Measurements from ENCODE around the gene MT3.
A peak's percentile ranks its signal among the peaks of the same experiment; 100 is the strongest.
"Not testable (repeated sequence)": the region's sequence is repeated elsewhere in the genome, so short reads cannot be mapped to it uniquely, and the experiment has no call there.

The MT3 gene

DNA sequence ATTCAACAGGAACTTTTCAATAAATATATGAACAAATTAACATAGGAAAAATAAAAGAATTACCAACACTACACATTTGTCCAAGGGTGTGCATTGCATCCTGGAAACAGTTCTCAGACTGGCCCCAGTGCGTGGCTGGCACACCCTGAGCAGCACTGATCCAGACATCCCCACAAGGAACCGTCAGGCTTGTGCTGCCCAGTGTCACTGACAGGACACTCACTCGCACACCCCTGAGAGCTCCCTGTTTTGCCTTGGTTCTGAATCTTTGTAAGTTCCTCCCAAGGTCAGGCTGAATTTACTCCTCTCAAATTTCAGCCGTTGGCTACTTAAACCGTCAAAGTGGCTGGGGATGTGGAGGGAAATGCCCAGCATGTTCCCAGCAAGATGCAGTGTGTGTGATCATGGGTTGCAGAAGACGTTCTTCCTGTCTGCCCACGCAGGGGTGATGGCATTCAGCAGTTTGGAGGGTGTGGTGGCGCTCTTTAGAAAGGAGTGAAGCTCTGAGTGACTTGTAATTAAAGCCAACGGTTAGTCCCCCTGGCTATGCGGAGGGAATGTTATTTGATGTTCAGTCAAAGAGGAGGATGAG is 20.8 kb downstream of the MT3 start:
- DNase-seq: peak; percentile 56

DNA sequence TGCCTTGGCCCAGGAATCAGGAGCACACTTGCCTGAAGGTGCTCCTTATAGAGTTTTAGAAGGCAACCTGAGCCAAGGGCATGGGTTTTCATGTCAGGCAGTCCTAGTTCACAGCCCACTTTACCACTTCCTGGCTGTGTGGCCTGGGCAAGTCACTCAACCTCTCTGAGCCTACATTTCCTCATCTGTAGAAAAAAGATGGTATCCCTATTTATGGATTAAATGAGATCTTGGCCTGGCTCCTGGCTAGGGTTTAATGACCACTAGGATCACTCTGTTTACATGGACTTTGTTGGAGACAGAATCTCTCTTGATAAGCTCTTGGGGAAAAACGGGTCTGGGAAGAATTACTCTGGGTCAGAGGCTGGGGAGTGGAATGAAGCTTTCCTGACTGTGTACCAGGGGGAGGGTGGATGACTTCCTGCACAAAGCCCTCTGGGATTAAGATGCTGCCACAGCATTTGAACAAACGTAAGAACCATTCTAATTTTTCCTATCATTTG is 21.3 kb downstream of the MT3 start:
- no peak for DNase-seq

DNA sequence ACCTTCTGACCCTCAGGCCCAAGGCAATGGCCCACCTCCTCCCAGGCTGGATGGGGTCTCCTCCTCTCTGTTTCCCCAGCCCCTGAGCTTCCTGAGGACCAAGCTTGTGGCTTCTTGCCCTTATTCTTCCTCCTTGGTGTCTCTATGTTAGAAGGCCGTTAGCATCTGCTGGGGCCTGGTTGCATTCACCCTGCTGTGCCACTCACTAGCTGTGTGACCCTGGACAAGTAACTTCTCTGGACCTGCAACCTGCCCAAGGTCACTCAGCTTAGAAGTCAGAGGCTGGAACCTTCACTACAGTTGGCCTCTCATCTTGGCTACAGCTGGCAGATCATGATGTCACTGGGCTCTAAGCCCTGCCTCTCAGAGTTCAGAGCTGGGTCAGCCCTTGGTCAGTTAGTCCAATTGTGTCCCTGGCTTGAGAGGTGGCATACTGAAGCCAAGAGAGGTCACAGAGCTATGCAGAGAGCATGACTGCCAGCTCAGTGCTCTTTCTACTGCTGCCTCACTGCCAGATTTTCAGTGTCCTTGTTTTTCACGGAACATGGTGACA is 22.0 kb downstream of the MT3 start:
- no peak for DNase-seq

DNA sequence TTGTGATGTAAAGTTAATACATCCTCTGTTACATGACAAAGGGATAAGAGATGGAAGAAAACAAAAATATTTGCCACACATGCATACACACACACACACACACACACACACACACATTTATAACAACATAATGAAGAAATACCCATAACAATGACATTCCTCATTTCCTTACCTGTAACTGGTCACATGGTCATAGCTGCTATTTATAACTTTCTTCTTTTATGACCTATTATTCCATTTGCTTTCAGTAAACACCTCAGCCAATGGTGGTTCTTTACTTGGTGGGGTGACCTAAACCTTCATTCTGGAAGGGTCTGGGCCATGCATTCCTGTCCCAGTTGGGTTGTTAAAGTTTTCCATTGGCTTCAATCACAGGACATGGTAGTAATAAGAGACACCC is 24.4 kb downstream of the MT3 start:
- DNase-seq: no peak

DNA sequence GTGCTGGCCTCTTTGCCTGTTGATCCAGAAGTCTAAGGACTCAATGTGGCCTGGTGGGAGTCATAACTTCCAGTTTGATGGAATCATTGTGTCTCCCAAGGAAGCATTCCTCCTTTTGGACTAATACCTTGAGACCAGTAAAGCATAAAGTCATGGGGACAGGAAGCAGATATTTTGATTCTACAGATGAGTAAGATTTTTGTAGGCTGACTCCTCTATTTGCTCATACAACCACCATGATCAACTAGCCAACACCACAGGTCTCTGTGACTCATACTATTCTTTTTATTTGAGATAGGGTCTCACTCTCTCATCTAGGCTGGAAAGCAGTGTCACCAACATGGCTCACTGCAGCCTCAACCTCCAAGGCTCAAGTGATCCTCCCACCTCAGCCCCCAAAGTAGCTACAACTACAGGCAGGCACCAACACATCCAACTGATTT is 25.2 kb downstream of the MT3 start:
- DNase-seq: no peak

DNA sequence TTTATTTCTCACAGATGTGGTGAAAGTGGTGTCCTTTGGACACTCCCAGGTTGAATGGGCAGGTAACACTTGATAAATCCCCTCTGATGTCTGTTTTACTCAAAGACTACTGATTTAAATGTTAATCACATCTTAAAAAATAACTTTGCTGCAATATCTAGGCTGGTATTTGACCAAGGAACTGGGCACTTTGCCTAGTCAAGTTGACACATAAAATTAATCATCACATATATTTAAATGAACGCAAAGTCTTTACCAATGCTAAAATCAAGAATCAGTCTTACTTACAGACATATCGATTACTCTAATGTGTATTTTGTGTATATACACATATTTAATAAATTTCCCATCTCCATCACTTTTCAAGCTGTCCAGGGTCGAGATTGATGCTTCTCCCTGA is 26.0 kb downstream of the MT3 start:
- DNase-seq: no peak

DNA sequence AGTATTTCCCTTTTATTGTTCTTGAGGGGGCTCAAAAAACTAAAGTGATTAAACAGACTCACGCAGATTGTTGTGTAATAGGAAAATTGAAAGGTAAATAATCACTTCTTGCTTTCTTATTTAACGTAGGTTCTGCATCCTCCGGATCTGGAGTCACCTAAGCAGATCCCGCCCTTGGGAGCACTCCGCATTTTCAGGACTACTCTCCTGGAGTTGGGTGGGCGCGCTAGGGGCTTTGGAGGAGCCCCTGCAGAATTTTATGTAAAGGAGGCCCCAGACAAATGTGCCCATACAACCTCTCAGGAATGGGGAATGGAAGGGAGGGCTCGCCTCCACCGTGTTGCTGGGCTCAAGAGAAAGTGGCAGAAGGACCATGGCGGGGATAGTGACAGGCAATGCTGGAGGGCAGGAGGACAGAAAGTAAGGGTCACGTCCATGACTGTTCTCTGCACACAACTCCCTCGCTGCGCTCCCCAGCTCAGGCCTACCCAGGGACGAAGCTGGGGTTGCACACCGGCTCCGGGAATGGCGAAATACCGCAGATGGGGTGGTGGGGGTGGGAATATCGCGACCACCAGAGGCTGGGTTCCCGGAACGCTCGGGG is 27.4 kb downstream of the MT3 start:
- no peak for DNase-seq

DNA sequence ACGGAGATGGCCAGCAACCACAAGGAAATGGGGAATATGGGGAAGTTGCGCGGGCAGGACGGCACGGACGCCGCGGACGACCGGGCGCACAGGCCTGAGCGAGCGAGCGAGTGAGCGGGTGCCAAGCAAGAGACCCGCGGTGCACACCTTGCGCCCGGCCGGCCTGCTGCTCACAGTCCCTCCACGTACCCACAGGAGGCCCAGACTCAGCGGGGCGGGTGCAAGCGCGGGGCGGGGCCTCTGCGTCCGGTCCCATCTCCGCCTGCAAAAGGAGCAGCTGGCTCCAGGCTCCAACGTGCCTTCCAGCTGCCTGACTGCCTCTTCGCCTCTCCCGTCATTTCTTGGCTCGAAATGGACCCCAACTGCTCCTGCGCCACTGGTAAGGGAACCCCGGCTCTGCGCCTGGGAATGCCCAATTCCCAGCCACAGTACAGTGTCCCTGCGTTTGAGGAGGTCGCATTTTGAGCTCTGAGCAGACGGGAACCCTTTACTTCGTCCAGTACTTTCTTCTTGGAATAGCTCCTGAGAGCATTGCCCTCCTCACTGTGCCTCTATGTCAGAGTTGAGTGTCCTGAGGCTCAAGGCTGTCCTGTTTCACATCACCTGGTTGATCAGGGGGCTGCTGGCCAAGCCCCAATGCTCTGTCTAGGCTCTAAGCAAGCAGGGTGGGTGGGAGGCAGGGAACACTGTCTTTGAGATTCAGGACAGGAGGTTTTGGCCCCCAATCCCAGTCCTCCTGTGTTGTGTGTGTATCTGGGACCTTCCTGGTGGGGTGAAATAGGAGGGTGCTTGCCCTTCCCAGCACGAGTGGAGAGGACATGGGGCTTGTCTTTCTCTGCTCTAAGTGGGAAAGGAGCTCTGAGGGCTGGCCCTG is 28.1 kb downstream of the MT3 start:
- no peak for DNase-seq

DNA sequence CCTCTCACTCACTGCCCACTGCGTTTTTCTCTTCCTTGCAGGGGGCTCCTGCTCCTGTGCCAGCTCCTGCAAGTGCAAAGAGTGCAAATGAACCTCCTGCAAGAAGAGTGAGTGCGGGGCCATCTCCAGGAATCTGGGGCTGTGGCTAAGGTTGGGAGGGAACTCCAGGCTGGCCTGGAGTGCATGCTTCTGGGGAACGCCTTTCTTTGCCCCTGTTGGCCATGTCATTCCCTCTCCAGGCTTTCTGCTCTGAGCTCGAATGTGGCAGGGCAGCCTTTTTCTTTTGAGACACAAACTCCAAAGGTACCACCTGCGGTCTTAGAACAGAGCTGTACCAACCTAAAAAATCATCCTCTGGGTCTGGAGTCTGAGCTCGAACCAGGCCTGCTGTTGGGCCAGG is 28.8 kb downstream of the MT3 start:
- DNase-seq: no peak

DNA sequence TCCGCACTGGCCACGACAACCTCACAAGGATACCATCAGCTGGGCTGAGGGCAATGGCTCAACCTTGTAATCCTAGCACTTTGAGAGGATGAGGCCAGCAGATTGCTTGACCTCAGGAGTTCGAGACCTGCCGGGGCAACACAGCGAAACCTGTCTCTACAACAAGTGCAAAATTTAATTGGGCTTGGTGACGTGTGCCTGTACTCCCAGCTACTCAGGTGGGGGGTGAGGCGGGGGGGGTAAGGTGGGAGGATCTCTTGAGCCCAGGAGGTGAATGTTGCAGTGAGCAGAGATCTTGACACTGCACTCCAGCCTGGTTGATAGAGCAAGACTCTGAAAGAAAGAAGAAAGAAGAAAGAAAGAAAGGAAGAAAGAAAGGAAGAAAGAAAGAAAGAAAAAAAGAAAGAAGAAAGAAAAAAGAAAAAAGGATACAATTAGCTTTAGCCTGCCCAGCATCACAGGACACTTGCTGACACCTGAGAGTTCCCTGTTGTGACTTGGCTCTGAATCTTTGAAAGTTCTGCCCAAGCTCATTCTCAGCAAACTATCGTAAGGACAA is 31.1 kb downstream of the MT3 start:
- DNase-seq: no peak

DNA sequence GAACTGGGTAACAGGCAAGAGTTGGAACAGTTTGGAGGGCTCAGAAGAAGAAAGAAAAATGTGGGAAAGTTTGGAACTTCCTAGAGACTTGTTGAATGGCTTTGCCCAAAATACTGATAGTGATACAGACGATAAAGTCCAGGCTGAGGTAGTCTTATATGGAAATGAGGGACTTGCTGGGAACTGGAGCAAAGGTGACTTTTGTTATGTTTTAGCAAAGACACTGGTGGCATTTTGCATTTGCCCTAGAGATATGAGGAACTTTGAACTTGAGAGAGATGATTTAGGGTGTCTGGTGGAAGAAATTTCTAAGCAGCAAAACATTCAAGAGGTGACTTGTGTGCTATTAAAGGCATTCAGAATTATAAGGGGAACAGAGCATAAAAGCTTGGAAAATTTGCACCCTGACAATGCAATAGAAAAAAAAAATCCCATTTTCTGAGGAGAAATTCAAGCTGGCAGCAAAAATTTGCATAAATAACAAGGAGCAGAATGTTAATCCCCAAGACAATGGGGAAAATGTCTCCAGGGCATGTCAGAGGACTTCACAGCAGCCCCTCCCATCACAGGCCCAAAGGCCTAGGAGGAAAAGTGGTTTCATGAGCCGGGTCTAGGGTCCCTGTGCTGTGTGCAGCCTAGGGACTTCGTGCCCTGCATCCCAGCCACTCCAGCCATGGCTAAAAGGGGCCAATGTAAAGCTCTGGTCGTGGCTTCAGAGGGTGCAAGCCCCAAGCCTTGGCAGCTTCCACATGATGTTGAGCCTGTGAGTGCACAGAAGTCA is 32.5 kb downstream of the MT3 start:
- DNase-seq: not testable (repeated sequence)

DNA sequence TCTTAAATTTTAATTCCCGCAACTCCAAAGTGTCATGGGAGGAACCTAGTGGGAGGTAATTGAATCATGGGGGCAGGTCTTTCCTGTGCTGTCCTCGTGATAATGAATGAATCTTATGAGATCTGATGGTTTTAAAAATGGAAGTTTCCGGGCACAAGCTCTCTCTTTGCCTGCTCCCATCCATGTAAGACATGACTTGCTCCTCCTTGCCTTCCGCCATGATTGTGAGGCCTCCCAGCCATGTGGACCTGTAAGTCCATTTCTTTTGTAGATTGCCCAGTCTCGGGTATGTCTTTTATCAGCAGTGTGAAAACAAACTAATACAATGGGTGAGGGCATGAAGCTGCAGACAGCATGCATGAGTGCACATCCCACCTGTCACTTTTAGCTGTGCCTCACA is 33.9 kb downstream of the MT3 start:
- not testable (repeated sequence) for DNase-seq

DNA sequence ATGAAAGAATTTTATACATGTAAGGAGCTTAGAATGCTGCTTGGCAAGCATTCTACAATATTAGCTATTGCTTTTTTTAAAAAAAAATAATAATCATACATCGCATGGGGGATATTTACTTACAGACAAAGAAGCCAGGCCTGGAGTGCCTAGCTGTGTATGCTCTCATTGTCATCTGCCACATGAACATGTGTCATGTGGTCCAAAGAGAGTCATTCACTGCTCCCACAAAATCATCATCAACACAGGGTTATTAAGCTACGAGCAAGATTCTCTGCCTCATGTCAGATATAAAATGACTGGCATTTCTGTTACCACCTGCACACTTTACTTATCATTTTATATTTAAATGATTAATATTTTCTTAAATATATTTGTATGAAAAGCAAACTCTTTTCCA is 34.3 kb downstream of the MT3 start:
- DNase-seq: no peak

DNA sequence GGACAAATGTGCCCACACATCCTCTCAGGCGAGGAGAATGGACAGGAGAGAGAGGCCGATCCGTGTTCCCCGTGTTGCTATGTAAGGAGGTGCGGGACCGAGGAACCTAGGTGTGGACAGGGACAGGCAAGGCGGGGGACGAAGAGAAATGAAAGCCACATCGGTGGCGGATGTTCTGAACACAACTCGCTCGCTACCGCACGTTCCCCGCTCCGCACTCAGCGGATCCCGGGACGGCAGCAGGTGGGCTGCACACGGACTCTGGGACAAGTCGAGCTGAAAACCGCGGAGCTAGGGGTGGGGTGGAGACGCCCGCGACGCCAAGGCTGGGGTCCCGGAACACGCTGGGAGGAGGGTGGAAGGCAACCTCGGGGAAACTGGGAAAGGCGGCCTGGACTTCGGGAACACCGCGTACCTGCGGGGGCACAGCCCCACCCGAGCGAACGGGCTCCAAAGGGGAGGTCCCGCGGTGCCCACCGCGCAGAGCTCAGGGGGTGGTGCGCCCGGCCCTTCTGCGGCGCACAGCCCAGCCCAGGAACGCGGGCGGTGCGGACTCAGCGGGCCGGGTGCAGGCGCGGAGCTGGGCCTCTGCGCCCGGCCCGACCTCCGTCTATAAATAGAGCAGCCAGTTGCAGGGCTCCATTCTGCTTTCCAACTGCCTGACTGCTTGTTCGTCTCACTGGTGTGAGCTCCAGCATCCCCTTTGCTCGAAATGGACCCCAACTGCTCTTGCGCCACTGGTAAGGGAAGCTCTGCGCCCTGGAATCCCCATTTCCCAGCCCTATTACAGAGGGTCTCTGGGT is 36.0 kb downstream of the MT3 start, which contains the start of gene MT1E:
MT1E (plus strand) TSS at position 642 of the 803 bp plus-strand sequence; CDS start at position 713, 71 bp downstream.
- DNase-seq: no peak

DNA sequence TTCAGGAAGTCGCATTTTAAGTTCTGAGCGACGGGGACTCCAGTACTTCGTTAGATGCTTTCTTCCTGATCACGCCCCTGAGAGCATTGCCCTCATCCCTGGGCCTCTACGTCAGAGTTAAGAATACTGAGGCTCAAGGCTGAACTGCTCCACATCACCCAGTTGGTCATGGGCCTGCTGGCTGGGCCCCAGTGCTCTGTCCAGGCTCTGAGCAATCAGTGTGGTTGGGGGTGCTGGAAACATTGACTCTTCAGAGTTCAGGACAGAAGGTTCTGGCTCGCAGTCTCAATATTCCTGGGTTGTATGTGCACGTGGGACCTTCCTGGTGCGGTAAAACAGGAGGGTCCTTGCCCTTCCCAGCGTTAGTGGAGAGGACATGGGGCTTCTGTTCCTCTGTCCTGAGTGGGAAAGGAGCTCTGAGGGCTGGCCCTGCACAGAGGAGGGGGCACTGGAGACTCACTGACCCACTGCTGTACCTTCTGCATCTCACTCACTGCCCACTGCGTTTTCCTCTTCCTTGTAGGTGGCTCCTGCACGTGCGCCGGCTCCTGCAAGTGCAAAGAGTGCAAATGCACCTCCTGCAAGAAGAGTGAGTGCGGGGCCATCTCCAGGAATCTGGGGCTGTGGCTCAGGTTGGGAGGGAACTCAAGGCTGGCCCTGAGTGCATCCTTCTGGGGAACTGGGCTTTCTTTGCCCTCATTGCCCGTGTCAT is 36.8 kb downstream of the MT3 start:
- no peak for DNase-seq

DNA sequence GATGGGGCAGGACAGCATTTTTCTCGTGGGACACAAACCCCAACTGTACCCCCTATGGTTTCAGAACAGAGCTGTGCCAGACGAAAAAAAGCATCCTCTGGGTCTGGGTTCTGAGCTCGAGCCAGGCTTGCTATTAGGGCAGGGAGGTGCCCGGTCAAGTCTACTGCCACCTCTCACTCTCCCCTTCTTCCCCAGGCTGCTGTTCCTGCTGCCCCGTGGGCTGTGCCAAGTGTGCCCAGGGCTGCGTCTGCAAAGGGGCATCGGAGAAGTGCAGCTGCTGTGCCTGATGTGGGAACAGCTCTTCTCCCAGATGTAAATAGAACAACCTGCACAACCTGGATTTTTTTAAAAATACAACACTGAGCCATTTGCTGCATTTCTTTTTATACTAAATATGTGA is 37.4 kb downstream of the MT3 start:
- no peak for DNase-seq

DNA sequence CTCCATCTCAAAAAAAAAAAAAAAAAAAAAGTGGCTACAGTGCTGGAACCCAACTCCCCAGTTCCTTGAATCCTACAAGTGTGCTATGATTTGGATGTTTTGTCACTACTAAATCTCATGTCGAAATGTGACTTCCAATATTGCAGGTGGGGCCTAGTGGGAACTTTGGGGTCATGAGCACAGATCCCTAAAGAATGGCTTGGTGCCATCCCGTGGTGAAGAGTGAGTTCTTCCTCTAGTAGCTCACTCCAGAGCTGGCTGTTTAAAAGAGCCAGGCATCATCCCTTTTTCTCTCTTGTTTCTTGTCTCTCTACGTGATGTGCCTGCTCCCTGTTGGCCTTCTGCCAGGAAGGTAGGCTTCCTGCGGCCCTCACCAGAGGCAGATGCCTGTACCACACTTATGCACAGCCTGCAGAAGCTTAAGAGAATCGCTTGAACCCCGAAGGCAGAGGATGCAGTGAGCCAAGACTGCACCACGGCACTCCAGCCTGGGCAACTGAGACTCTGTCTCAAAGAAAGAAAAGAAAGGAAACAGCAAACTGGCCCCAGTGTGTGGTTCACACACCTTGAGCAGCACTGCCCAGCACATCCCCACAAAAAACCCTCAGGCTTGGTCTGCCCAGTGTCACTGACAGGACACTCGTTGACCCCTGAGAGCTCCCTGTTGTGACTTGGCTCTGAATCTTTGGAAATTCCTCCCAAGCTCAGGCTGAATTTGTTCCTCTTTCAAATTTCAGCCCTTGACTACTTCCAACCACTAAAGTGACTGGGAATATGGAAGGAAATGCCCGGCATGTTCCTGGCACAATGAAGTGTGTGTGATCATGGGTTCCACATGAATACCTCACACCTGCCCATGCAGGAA is 39.4 kb downstream of the MT3 start:
- DNase-seq: peak; percentile 2

DNA sequence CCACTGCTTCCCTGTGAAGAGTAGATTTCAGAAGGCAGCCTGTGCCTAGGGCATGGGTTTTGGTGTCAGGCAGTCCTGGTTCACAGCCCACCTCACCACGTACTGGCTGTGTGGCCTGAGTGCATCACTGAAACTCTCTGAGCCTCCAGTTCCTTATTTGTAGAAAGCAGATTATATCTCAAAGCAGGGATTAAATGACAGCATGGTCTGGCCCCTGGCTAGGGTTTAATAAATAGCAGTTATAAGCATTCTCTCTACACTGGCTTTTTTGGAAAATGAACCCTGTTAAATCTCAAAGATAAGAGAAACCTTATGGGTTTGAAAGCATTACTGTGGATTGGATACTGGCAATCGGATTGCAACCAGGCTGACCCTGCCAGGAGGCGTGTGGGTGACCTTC is 40.2 kb downstream of the MT3 start:
- peak; percentile 4 for DNase-seq

DNA sequence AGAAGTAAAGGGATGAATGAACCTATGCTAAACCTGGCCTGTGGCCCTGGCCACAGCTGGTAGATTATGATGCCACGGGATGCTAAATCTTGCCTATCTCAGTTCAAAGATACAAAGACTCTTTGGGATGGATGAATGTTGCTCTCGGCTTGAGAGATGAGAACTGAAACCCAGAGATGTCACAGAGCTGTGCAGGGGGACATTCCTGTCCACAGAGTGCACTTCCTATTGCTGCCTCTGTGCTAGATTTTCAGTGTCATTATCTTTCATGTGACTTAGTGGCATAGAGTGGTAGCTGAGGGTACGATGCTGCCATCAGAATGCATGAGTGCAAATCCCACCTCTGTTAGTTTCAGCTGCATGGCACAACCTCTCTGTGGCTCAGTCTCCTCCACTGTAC is 40.8 kb downstream of the MT3 start:
- no peak for DNase-seq

DNA sequence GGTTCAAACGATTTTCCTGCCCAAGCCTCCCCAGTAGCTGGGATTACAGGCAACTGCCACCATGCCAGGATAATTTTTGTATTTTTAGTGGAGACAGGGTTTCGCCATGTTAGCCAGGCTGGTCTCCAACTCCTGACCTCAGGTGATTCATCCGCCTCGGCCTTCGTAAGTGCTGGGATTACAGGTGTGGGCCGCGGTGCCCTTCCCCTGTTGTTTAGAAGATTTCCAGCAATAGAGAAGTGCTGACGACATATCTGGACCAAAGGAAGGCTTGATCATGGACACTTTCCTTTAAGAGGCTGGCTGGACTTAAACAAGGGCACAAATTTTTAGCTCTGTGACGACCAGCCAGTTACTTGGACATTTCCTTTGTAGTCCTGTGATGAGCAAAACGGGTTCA is 41.9 kb downstream of the MT3 start:
- DNase-seq: no peak
